ENCODE results near the gene TRERF1.
"Not testable (repeated sequence)": the region's sequence is repeated elsewhere in the genome, so short reads cannot be mapped to it uniquely, and the experiment has no call there.

Gene TRERF1

DNA sequence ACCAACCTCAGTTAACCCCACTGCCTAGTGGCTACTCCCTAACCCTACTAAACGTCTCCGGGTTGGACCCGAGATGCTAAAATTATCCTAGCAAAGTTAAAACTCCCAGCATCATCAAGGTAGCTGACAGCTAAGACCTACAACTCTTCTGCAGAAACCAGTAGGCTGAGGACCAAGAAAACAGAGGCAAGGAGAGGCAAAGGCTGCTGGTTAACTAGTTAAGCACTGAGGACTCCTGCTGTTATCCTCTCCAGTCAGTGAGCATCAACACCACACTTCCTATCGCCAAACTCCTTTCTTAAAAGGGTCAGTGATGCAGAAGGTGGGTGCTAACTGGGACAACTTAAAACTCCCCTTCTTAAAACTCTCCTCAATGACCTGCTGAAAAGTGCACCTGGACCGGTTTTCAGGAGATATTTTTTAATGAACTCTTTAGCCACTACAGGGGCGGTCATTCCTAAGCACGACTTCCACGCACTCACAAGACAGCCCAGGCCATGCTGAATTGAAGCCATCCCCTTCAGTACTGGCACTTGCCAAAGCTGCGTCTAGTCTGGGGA lies 1.7 kb downstream of the TRERF1 start:
- DNase-seq (ENCODE audit: low read depth in 1 of 2, low spot score in 1 of 2), result no peak

DNA sequence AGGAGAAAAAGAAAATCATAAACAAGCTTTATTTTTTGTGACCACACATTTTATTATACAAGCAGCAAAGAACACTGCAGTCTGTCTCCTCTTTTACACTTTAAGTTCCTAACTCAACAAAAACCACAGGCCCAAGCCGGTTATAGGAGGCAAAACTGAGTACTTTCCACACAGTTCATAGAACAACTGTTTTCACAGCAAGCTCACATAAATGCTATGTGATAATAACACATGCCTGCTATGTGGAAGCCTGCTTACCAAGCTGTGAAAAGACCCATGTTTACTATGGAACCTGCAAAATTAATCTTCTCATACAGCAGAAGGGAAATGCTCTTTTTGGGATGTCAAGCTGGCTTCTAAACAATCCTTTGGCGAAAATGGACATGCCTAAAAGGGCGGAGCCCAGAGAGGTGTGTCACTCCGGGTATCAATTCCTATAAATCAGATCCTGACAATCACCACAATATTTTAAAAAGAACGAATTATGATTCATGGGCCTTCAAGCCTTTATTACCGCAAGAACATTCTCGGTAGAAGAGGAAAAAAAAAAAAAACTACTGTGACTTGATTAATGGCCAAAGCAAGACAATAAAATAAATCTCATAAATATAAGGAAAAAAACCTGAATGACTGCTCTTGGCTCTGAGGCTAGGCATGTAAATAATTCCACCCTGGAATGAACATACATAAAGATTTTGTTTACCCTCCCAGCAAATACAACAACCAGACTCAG lies 2.6 kb downstream of the TRERF1 start:
- DNase-seq (ENCODE audit: low read depth in 1 of 2, low spot score in 1 of 2), result no peak

DNA sequence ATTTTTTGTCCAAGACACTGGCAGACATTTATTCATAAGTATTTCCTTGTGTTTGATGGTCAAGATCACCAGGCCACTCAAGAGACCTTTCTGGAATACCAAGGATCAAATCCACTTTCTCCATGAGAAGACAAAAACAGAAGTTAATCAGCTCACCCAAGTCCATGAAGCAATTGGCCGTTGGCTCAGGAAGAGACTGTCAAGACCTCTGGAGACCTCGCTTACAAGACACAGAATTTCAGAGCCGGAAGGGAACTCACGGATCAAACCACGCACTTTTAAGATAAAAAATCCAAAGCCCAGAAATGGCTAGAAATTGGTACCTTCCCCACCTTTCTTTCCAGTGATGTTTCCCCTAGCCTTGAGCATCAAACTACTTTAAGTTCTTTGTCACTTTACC lies 3.3 kb downstream of the TRERF1 start:
- DNase-seq (ENCODE audit: low read depth in 1 of 2, low spot score in 1 of 2), result no peak

DNA sequence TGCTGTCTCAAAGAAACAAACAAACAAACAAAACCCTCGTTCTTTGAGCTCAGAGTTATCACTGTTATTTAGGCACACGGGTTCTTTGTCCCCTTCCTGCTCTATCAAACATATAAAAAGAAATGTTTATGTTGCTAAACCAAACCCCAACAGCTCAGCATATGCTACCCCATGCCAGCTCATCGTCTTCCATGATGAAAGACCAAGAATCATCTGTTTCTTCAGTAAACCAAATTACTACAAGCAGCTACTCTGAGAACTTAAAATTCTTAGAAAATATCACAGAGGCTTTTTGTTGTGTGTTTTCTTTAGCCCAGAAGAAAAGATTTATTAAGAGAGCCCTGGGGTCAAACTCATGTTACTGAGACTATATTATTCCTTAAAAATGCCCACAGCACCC lies 4.7 kb downstream of the TRERF1 start:
- DNase-seq (ENCODE audit: low read depth in 1 of 2, low spot score in 1 of 2), result no peak

DNA sequence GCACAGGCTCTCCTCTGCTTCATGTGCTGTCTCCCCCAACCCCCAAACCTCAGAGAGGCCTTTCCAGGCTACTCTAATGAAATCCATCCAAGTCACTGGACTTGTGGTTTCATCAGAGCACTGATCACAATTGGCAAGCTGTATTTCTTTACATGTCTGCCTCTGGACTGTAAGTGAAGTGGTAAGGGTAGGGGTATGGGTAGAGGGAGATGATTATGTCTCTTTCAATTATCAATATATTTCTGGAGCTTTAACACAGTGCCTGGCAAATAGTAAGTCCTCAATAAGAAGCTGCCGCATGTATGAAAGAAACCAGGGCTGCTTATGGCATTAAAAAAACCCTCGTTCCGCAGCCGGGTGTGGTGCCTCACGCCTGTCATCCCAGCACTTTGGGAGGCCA lies 5.4 kb downstream of the TRERF1 start:
- DNase-seq (ENCODE audit: low read depth in 1 of 2, low spot score in 1 of 2), result no peak

DNA sequence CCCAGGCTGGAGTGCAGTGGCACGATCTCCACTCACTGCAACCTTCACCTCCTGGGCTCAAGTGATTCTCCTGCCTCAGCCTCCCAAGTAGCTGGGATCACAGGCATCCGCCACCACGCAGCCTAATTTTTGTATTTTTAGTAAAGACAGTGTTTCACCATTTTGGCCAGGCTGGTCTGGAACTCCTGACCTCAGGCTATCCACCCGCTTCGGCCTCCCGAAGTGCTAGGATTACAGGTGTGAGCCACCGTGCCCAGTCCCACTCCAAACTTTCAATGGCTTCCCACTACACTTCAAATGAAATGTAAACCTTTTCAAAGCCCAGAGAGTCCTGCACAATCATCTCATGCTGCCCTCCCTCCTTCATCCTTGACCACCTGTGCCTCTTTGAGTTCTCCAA lies 5.8 kb downstream of the TRERF1 start:
- DNase-seq (ENCODE audit: low read depth in 1 of 2, low spot score in 1 of 2), result not testable (repeated sequence)

DNA sequence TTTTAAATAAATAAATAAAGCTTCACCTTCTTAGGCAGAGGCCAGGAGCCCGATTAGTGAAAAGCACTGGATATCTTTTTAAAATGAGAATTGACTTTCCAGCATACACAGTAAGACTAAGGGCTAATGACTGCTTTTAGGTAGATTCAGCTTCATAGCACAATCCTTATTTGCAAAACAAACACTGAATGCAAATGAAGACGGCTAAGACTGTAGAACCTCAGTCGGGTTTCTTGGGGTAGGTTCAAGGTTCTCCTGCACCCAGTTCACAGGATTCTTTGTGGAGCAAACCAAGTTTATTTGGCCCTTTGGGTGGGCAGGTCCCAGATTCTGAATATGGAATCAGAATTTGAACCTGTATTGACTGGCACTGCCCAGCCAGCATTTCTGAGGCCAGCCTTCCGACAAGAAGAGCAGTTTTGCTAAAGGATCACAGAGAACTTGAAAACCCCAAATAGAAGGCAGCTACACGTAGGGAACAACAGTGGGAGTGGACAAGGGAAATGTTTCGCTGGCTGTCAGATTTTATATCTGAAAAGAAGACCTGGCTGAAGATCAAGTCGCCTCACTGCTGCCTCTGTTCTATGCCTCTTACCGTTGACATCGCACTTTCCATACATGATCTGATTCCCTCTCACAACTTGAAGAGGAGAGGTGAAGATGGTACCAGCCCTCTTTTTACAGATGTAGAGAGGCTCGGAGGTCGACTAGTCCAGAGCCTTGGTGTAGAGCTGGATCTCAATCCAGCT lies 8.2 kb downstream of the TRERF1 start:
- DNase-seq (ENCODE audit: low read depth in 1 of 2, low spot score in 1 of 2), result no peak

DNA sequence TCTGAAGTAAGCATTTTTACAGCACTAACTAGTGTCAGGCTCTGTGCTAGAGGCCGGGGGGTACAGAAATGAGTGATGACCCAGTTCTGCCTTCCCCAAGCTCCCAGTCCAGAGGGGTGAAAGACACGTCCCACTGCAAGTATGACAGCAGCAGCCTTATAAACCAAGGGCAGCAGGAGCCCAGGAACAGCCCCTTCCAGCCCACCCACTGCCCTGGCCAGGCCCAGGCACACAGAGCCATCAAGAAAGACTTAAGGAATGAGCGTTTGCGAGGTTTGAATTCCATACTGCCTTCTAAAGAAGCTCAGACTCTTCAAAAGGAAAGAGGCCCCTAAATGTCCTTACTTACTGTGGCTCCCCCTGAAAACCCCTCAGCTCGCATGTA lies 10.0 kb downstream of the TRERF1 start:
- DNase-seq (ENCODE audit: low read depth in 1 of 2, low spot score in 1 of 2), result no peak

DNA sequence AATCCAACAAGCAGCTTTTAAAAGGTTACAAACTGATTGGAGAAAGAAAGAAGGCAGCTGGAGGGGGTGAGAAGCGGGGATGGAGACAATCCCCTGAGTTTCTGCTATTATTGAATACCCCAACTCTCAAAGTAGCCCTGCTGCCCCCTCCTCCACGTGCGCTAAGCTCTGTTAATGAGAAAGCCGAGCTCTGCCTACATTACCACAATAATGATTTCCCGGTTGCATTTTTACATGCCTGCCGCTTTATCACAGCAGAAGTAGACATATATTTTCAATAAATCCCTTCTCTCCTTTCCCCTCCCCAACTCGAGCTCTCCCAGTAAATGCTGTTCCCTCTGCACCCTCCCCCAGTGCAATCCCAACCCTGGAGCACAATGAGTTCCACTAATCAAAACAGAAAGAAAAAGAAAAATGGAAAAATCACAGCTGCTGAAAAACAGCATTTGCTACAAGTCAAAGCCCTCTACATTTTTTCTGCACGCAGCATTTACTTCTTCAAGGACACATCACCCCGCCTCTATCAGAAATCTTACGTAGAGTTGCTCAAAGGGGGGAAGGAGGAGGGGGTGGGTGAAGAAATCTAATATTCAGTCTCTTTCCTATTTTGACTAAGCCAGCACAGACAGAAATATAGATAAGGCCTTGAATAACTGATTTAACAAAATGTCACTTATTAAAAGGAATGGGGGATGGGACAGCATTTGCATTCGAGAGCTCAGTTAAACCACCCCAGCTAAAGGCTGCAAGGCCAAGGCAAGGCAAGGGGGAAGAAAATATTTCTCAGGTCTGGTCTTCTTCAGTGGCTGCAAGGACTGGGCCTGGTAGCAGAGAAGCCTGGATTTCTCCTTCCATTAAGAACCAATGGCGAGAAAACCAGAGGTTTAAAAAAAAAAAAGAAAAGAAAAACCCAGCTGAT lies 10.7 kb downstream of the TRERF1 start:
- no peak for DNase-seq (ENCODE audit: low read depth in 1 of 2, low spot score in 1 of 2)

DNA sequence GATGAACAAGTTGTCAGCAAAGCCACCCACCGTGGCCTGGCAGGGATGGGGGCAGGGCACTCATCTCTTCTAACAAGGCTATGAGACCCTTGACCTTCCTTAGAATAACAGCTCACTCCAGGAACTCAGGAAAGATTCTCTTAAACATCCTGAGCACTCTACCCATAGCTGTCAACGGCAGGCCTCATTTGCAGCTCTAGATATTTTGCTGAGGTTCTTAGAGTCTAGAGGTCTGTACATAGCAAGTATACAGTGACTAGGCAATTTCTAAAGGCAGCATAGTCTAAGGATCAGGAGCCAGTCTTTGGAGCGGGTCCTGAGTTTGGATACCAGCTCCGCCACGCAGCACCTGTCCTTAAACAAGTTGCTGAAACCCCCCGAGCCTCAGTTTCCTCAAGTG lies 11.7 kb downstream of the TRERF1 start:
- DNase-seq (ENCODE audit: low read depth in 1 of 2, low spot score in 1 of 2), result no peak

DNA sequence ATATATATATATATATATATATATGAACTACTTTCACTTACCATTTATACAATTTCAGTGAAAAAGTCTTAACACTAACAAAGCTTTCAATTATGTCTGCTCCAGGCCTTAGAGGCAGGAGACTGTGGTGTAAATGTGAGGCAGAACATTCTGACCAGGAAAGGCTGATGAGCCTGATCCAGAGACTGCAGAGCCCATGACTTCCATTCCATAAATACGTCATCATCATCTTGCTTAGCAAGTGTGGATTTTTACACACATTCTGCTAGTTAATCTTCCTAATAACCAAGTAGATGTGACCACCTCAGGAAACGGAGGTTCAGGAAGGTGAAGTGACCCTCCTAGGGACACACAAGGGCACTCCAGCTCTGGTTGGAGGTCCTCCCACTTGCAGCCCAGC lies 14.9 kb downstream of the TRERF1 start:
- DNase-seq (ENCODE audit: low read depth in 1 of 2, low spot score in 1 of 2), result no peak

DNA sequence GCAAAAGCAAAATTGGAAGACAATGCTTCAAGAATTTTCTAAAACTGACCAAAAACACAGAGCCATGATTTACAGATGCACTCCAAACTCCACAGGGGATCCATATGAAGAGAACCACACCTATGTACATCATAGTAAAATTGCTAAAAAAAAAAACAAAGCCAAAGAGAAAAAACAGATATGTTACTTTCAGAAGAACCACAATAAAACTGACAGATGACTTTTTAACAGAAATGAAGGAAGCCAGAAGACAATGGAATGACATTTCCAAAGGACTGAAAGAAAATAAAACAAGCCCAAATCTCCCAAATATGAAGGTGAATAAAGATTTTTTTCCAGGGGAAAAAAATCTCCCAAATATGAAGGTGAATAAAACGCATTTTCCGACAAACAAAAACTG lies 17.5 kb downstream of the TRERF1 start:
- DNase-seq (ENCODE audit: low read depth in 1 of 2, low spot score in 1 of 2), result no peak

DNA sequence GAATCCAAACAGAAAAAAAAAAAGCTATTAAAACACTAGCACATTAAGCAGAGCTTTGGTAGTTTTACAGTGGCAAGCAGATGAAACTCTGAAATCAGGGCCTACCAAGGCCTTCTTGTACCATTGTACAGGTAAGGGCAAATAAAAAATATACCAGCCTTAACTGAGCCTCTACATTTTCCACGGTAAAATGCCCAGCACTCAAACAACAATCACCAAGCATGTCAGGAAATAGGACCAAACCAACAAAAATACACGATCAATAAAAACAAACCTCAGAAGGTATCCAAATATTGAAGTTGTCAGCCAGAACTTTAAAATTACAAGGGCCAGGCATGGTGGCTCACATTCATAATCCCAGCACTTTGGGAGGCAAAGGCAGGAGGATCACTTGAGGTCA lies 18.3 kb downstream of the TRERF1 start:
- no peak for DNase-seq (ENCODE audit: low read depth in 1 of 2, low spot score in 1 of 2)

DNA sequence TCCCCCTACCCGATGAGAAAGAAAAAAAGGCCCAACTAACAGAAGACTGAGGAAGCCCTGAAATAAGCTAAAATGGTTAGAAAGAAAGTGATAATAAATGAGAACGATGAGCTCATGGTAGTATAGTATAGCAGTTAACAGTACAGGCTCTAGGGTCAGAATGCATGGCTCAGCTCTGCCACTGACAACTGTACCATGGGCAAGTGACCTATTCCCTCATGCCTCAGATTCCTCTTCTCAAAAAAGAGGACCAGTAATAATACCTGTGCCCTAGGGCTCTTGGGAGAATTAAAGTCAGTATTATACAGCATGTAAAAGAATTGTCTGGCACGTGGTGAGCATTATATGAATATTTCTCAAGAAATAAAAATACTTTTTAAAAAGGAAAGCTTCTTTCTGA lies 19.8 kb downstream of the TRERF1 start:
- DNase-seq (ENCODE audit: low read depth in 1 of 2, low spot score in 1 of 2), result no peak

DNA sequence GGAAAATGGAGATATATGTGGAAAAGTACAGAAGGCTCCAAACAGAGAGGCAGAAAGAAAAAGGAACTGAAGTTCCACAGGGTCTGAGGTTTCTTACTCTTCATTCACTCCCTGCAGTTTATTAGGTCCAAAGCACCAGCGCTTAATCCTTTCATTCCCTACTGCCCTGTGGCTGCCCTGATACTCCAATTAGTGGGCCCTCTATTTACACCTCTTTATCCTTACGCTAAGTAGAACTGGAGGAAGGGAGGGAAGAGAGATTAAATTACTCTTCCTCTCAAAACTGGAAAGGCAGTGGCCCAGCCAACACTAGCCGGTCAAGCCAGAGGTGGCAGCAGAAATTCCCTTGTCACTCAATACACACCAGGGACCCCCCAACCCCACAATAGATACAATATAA lies 20.4 kb downstream of the TRERF1 start:
- DNase-seq (ENCODE audit: low read depth in 1 of 2, low spot score in 1 of 2), result no peak

DNA sequence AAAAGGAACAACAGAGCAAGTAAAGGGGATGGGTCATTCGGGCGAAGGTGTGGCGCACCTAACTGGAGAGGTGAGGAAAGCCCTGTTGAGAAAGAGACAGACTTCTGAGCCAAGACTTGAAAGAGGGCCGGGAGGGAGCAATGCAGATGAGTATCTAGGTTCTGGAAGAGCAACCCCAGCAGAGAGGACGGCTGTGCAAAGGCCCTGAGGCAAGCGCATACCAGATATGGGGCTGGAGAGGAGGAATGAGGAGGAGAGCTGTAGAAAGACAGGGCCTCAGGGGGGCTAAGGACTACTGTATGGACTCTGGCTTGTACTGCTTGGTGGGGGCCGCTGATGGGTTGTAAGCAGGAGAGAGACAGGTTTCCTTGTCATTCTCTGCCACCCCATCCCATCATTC lies 21.9 kb downstream of the TRERF1 start:
- no peak for DNase-seq (ENCODE audit: low read depth in 1 of 2, low spot score in 1 of 2)

DNA sequence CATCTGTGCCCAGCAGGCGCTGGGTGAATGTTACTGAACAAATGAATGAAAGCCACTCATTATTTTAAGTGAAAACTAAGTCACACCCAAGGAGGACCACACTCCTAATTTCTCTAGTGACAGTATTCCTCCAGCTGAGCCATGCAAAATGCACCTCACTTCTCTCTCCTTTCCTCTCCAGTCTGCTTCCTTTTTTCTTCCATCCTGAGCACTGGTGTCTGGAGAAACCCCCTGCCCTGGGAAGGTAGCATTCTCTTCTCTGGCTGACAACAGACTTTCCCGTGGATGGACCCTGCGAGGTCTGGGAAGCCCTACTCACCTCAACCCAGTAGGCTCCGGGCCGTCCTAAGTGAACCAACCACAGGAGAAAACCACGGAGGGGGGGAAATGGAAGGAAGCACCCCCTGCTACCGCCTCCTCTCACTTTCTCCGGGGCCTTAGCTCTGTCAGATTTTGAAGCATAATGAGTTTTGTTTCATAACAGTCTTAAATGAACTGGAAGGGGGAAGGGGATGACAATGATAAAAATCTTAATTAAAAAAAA lies 22.6 kb downstream of the TRERF1 start:
- DNase-seq (ENCODE audit: low read depth in 1 of 2, low spot score in 1 of 2), result no peak

DNA sequence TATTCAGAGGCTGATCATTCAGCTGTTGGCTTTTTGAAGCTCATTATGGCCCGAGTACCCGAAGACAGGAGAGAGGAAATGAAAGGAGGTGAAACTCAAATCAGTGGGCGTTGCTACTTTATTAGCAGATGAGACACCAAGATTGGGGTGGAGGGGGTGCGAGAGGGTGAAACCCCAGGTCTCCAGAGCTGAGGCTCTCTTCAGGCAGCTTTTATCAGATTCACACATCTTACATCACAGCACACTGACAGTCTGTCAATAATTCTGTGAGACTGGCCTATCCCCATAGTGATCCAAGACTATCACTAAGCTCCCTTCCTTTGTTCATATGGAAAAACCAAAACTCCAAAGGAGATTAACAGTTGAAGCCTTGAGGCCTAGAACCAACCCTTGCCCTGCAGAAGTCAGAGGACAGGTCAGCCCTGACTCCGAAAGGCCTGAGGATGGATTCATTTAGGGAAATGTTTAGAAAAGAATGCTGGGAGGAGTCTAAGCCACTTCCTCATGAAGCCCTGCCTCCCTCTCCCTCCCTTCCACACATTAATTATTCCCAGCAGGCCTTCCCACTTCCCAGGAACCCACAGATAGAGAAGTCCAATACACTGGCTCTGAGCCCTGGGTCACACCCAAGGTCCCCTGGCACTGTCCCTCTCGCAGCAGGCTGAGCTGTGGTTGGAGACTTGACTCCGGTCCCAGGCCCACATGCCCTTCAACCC lies 23.2 kb downstream of the TRERF1 start:
- peak in 1 of 2 donors; percentile 56 for DNase-seq (ENCODE audit: low read depth in 1 of 2, low spot score in 1 of 2)

DNA sequence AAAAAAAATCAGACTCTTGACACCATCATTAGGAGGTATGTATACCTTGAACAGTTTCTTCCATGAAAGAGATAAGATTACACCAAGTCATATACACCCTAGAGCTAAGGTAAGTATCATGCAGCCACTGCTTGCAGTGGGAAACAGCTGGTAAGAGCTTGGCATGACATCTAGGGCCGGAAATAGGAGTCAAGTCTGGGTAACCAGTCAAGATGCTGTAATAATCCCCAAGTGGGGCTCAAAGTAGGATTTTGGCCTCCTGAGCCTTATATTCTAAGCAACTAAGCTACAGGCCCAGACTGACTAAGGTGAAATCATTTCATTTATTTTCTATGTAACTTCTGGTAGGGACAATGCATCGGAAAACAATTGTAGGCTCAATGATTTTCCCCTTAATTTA lies 23.9 kb downstream of the TRERF1 start:
- no peak for DNase-seq (ENCODE audit: low read depth in 1 of 2, low spot score in 1 of 2)

DNA sequence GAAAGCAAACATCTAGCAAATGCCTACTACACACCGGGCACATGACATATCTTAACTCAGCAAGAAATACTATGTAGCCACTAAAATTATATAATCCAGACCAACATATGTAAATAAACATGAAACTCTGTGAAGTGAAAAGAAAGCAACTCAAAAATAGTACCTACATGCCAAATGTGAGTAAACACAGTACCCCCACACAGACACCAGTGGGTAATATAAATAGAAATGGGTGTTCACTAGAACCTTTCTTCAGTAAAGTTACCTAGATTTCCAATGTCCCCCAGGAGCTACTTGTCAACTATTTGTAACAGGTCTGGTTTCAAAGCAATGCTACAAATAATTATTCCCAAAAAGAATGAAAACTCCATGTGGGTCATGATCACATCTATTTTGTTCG lies 25.5 kb downstream of the TRERF1 start:
- no peak for DNase-seq (ENCODE audit: low read depth in 1 of 2, low spot score in 1 of 2)
